ENCODE data around the gene BMS1.
A peak's percentile ranks its signal among the peaks of the same experiment; 100 is the strongest.
"Not testable (repeated sequence)": the region's sequence is repeated elsewhere in the genome, so short reads cannot be mapped to it uniquely, and the experiment has no call there.

The BMS1 gene

GRCh38 chr10:42801135-42801534 is 18.5 kb downstream of the BMS1 start:
- no peak for DNase-seq (ENCODE audit: low read depth)

GRCh38 chr10:42802876-42803275 is 20.3 kb downstream of the BMS1 start:
- DNase-seq (ENCODE audit: low read depth) = no peak

GRCh38 chr10:42809676-42810075 is 27.1 kb downstream of the BMS1 start:
- no peak for DNase-seq (ENCODE audit: low read depth)

GRCh38 chr10:42812028-42812427 is 29.4 kb downstream of the BMS1 start:
- no peak for DNase-seq (ENCODE audit: low read depth)

GRCh38 chr10:42813989-42814687 is 31.5 kb downstream of the BMS1 start:
- not testable (repeated sequence) for DNase-seq (ENCODE audit: low read depth)

- DNase-seq (ENCODE audit: low read depth) = not testable (repeated sequence)
These were observed 33.7 kb downstream of the BMS1 start for GRCh38 chr10:42816334-42816733.

GRCh38 chr10:42816912-42817311 is 34.3 kb downstream of the BMS1 start:
- DNase-seq (ENCODE audit: low read depth) = no peak

GRCh38 chr10:42817417-42817816 is 34.8 kb downstream of the BMS1 start:
- DNase-seq (ENCODE audit: low read depth) = not testable (repeated sequence)

GRCh38 chr10:42826759-42827158 is 44.2 kb downstream of the BMS1 start:
- DNase-seq (ENCODE audit: low read depth) = not testable (repeated sequence)

- no peak for DNase-seq (ENCODE audit: low read depth)
These were observed 44.6 kb downstream of the BMS1 start for GRCh38 chr10:42827201-42827600.

GRCh38 chr10:42828391-42828790 is 45.8 kb downstream of the BMS1 start:
- not testable (repeated sequence) for DNase-seq (ENCODE audit: low read depth)

- no peak for DNase-seq (ENCODE audit: low read depth)
These were observed 47.6 kb downstream of the BMS1 start for GRCh38 chr10:42830237-42830636.

- DNase-seq (ENCODE audit: low read depth) = no peak
These were observed 53.5 kb downstream of the BMS1 start for GRCh38 chr10:42836096-42836495.

GRCh38 chr10:42836771-42837468 is 54.3 kb downstream of the BMS1 start:
- no peak for DNase-seq (ENCODE audit: low read depth)

GRCh38 chr10:42844810-42845209 is 62.2 kb downstream of the BMS1 start:
- not testable (repeated sequence) for DNase-seq (ENCODE audit: low read depth)

GRCh38 chr10:42847261-42847660 is 64.7 kb downstream of the BMS1 start:
- DNase-seq (ENCODE audit: low read depth) = not testable (repeated sequence)

GRCh38 chr10:42850931-42851330 is 68.3 kb downstream of the BMS1 start:
- no peak for DNase-seq (ENCODE audit: low read depth)

- no peak for DNase-seq (ENCODE audit: low read depth)
These were observed 76.7 kb downstream of the BMS1 start for GRCh38 chr10:42859256-42859655.

- DNase-seq (ENCODE audit: low read depth) = not testable (repeated sequence)
These were observed 77.4 kb downstream of the BMS1 start for GRCh38 chr10:42860016-42860415.

- not testable (repeated sequence) for DNase-seq (ENCODE audit: low read depth)
These were observed 80.2 kb downstream of the BMS1 start for GRCh38 chr10:42862801-42863200.

- no peak for DNase-seq (ENCODE audit: low read depth)
These were observed 82.0 kb downstream of the BMS1 start for GRCh38 chr10:42864575-42864974.

GRCh38 chr10:42865716-42866114 is 83.1 kb downstream of the BMS1 start:
- no peak for DNase-seq (ENCODE audit: low read depth)

GRCh38 chr10:42866115-42866995 is 83.8 kb downstream of the BMS1 start:
- peak; percentile 2 for DNase-seq (ENCODE audit: low read depth)
